Smooth muscle cell of bladder (primary cell): ENCODE data around the gene EVX1. TPM values are rescaled to one million over a fixed set of nuclear protein-coding genes. Genes with fewer than 3 reads are reported as not detected.

ENCODE experiments used
- total RNA-seq: library from RNA; depleted of rRNA; stranded (reverse); fragments of >200 nt; gene quantifications from 2 replicates; pipeline ENCODE4 v1.2.3, GENCODE V29; 2014

The EVX1 gene
- under 0.01 TPM in 1 of 2 replicates, not detected in the other for total RNA-seq

DNA sequence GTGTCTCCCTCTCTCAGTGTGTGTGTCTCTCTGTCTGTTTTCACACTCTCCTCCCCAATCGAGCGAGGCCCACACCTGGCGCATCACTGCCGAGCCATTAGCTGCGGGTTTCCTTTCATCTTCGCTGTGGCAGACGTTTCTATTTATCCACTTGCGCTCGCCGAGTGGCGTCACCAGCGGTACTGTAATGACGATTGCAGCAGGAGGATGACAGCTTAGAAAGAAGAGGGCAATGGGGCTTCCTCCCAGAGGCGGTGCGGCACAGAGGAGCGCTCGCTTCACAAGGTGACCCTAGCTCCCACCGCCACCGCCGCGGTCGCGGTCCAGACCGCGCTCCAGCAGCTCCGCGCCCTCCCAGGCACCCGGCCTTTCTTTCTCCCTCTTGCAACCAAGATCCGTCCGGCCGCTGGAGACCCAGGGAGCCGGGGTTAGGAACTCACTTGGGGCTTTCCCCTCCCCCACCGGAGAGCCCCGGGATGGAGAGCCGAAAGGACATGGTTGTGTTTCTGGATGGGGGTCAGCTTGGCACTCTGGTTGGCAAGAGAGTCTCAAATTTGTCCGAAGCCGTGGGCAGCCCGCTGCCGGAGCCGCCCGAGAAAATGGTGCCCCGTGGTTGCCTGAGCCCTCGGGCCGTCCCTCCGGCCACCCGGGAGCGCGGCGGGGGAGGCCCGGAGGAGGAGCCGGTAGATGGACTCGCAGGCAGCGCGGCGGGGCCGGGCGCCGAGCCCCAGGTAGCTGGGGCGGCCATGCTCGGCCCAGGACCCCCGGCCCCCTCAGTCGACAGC lies at the start of gene EVX1:
Gene EVX1, plus strand, starts transcription at position 248 of the 785 bp plus-strand sequence. Its CDS starts 229 bp downstream, at position 477.

DNA sequence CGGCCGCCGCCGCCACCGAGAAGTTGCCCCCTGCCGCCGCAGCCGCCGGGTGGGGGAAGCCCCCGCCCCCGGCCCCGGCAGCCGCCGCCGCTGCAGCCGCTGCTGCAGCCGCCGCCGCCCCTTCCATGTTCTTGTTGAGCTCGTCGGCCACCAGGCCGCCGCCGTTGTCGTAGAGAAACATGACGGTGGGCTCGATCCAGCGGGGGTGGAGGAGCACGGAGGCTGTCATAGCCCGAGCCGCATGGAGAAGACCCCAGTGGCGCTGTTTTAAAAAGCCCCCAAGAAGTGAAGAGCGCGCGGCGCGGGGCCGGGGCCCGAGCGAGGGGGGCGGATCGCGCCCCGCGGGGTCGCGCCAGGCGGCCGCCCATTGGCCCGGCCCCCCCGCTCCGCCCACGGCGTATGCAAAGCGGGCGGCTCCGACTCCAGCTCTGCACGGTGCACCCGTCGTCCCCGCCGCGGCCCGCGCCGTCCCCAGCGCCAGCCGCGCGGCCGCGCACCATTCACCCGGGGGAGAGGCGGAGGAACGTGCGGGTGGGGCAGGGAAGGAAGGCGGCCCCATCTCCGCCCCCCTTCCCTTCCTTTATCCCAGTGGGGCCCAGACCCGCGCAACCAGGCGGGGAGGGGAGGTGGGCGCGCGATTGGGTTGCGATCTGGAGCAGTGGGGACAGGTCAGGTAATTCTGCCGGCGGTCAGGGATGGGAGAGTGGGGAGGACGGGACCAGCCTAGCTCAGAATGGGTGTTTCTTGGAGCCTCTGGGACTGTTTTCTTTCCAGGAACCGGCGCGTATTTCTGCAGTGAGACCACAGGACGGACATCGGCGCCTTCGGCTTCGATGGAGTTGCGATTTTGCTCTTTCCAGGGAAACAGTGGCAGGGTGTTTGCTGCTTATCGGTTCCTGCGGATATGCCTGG lies 42.5 kb upstream of the EVX1 start, which contains the start of gene HOXA13:
Gene HOXA13, minus strand, starts transcription at position 243 of the 912 bp plus-strand sequence. Its CDS starts 14 bp downstream, at position 229.

Other genes with a start within 250 kb of the EVX1 start
- 0.28 and 1.00 TPM in 2 replicates for gene HOXA1, start 146.8 kb upstream of the EVX1 start, total RNA-seq
- gene HOXA2, start 140.1 kb upstream of the EVX1 start, total RNA-seq: 0.18 and 0.28 TPM in 2 replicates
- 0.14 and 0.28 TPM in 2 replicates for gene HOXA4, start 112.0 kb upstream of the EVX1 start, total RNA-seq
- 1.4 and 1.6 TPM in 2 replicates for gene HOXA5, start 99.1 kb upstream of the EVX1 start, total RNA-seq
- gene HOXA6, start 95.0 kb upstream of the EVX1 start, total RNA-seq: 3.4 and 4.4 TPM in 2 replicates
- gene HOXA3, start 90.2 kb upstream of the EVX1 start, total RNA-seq: 1.8 and 3.2 TPM in 2 replicates
- 1.00 and 1.6 TPM in 2 replicates for gene HOXA7, start 86.1 kb upstream of the EVX1 start, total RNA-seq
- gene HOXA9, start 77.3 kb upstream of the EVX1 start, total RNA-seq: 5.8 and 7.9 TPM in 2 replicates
- gene HOXA10, start 68.5 kb upstream of the EVX1 start, total RNA-seq: 6.5 and 11.8 TPM in 2 replicates
- 8.5 and 9.6 TPM in 2 replicates for gene HOXA11, start 57.6 kb upstream of the EVX1 start, total RNA-seq
- gene HOXA13, start 42.7 kb upstream of the EVX1 start, total RNA-seq: 5.7 and 7.9 TPM in 2 replicates